H1 (cell line): Measurements from ENCODE around the gene GRIK1. TPM values are rescaled to one million over a fixed set of nuclear protein-coding genes. Genes with fewer than 3 reads are reported as not detected.

Experiments
- CBX8 ChIP-seq: fragments of 300-800, 300-1000 bp; sonication (generic); IDR thresholded peaks from 2 replicates; pipeline ENCODE4 v1.7.1; 2016; ENCODE audit warnings: low read depth, low read length, borderline replicate concordance
- GABPA ChIP-seq: IDR thresholded peaks from 2 replicates; pipeline ENCODE4 v1.6.1; 2011; ENCODE audit warnings: mild to moderate bottlenecking, low read length, moderate library complexity, borderline replicate concordance; ENCODE audit not compliant: insufficient read depth
- NANOG ChIP-seq: IDR thresholded peaks from 2 replicates; pipeline ENCODE4 v1.6.1; 2011; ENCODE audit warnings: low read length, low read depth, mild to moderate bottlenecking, inconsistent platforms; ENCODE audit not compliant: insufficient read depth, poor library complexity, severe bottlenecking
- TBP ChIP-seq: IDR thresholded peaks from 2 replicates; pipeline ENCODE4 v1.6.1; 2011; ENCODE audit warnings: low read depth, low read length, improper control_type of control experiment
- polyA plus RNA-seq, 7 experiments: library from polyadenylated mRNA; depleted of rRNA in 3 of 7; stranded (reverse) in 5 of 7; unstranded in 2 of 7; fragments of >200 nt in 5 of 7; fragments of 200-250 nt in 2 of 7; gene quantifications; 1 replicate in 5 of 7; 2 replicates in 1 of 7; 4 replicates in 1 of 7; pipeline versions ENCODE4 v1.2.1 to v1.2.3, GENCODE V29; 2011 to 2013; ENCODE audit warnings: missing spikeins in 2 of 7, mixed read lengths in 2 of 7
- total RNA-seq: library from RNA; stranded (reverse); fragmentation: NEBNext Ultra II Directional; extraction: Animal tissue kit (Norgen Biotek cat#: 25700); gene quantifications from 2 replicates; pipeline ENCODE4 v1.2.1, GENCODE V29; 2021

The GRIK1 gene
- total and polyA plus RNA-seq, 2 of the 8 experiments (the other 6 are each of a cell fraction or from before 2014, with no cell fraction given) = 0.11 to 0.32 TPM

- no peak for TF ChIP-seq CBX8
- TF ChIP-seq NANOG = no peak
- TF ChIP-seq TBP = no peak
- no peak for TF ChIP-seq GABPA
- TF ChIP-seq, all 59 proteins: peak for 0
Observed at GRCh38 chr21:29827236-29827635, 112.6 kb downstream of the GRIK1 start (continued).
